Body of pancreas (tissue), 4 donors: Measurements from ENCODE around the gene SYNGR2.

Experiments used
- CTCF ChIP-seq, 7 experiments: fragments of 450-650 bp in 4 of 7; fragments of 200-600 bp in 3 of 7; sonication (generic) in 3 of 7; IDR thresholded peaks; one replicate each; pipeline ENCODE4 v1.5.1; 2016 to 2019; ENCODE audit warnings: antibody characterized with exemption in 7 of 7
- POLR2A ChIP-seq, 3 donors: fragments of 450-650 bp; IDR thresholded peaks; one replicate each; pipeline ENCODE4 v1.6.1; 2016; ENCODE audit warnings: antibody characterized with exemption in 3 of 3, mild to moderate bottlenecking in 2 of 3

- no peak for TF ChIP-seq CTCF (IDR thresholded peaks at IDR 0.05)
- TF ChIP-seq POLR2A (IDR thresholded peaks at IDR 0.05), result no peak
Observed at GRCh38 chr17:78146881-78147280, 21.5 kb upstream of the SYNGR2 start.
